MM.1S (cell line): Measurements from ENCODE around the gene PHKA2.

Source experiments
- DNase-seq: peaks from one replicate; pipeline ENCODE4 v3.0.0-alpha.2; 2015
- H2AFZ ChIP-seq: fragments of 300-600 bp; sonication (generic); 2 replicates; pipeline ENCODE4 v1.6.0; 2016; ENCODE audit warnings: antibody characterized with exemption, low read length
- H3F3A ChIP-seq: fragments of 300-600 bp; sonication (generic); 2 replicates; pipeline ENCODE4 v1.6.1; 2016; ENCODE audit warnings: mild to moderate bottlenecking, antibody characterized with exemption, low read length, moderate library complexity, mixed read lengths; ENCODE audit not compliant: insufficient read depth
- H3K27ac ChIP-seq: fragments of 300-600 bp; sonication (generic); 2 replicates; pipeline ENCODE4 v1.5.1; 2016; ENCODE audit warnings: mild to moderate bottlenecking, low read length
- H3K27me3 ChIP-seq: fragments of 300-600 bp; sonication (generic); replicated peaks from 2 replicates; pipeline ENCODE4 v1.6.0; 2016; ENCODE audit warnings: low read length; ENCODE audit not compliant: insufficient read depth
- H3K36me3 ChIP-seq: fragments of 300-600 bp; sonication (generic); replicated peaks from 2 replicates; pipeline ENCODE4 v1.6.1; 2016; ENCODE audit warnings: mild to moderate bottlenecking, low read length, mixed read lengths; ENCODE audit not compliant: insufficient read depth
- H3K4me1 ChIP-seq: fragments of 300-600 bp; sonication (generic); 2 replicates; pipeline ENCODE4 v1.6.1; 2016; ENCODE audit warnings: low read length, mixed read lengths
- H3K4me2 ChIP-seq: fragments of 300-600 bp; sonication (generic); 2 replicates; pipeline ENCODE4 v1.6.0; 2016; ENCODE audit warnings: low read depth, low read length
- H3K4me3 ChIP-seq: fragments of 300-600 bp; sonication (generic); 2 replicates; pipeline ENCODE4 v1.5.1; 2016; ENCODE audit warnings: low read length, mixed read lengths
- H3K79me2 ChIP-seq: fragments of 300-600 bp; sonication (generic); 2 replicates; pipeline ENCODE4 v1.6.1; 2016; ENCODE audit warnings: mixed run types, low read length, mixed read lengths
- H3K9ac ChIP-seq: fragments of 300-600 bp; sonication (generic); 2 replicates; pipeline ENCODE4 v1.6.1; 2016; ENCODE audit warnings: low read length, mixed read lengths
- H3K9me2 ChIP-seq: fragments of 300-600 bp; sonication (generic); replicated peaks from 2 replicates; pipeline ENCODE4 v1.6.1; 2016; ENCODE audit warnings: mild to moderate bottlenecking, low read length, mixed read lengths; ENCODE audit not compliant: insufficient read depth
- H3K9me3 ChIP-seq: fragments of 300-600 bp; sonication (generic); replicated peaks from 2 replicates; pipeline ENCODE4 v1.6.1; 2016; ENCODE audit warnings: mild to moderate bottlenecking, low read length, mixed read lengths; ENCODE audit not compliant: insufficient read depth
- H4K20me1 ChIP-seq: fragments of 300-600 bp; sonication (generic); 2 replicates; pipeline ENCODE4 v1.6.1; 2016; ENCODE audit warnings: mild to moderate bottlenecking, low read length, moderate library complexity, mixed read lengths; ENCODE audit not compliant: insufficient read depth
- CTCF ChIP-seq: fragments of 300-600 bp; sonication (generic); IDR thresholded peaks from 2 replicates; pipeline ENCODE4 v1.5.1; 2016; ENCODE audit warnings: antibody characterized with exemption, low read length, mixed read lengths
- EZH2 ChIP-seq: fragments of 300-600 bp; sonication (generic); optimal IDR thresholded peaks from 2 replicates; pipeline ENCODE3; 2017; ENCODE audit warnings: low read depth, mild to moderate bottlenecking, antibody characterized with exemption, low read length, mixed read lengths
- EZH2phosphoT487 ChIP-seq: fragments of 300-600 bp; sonication (generic); IDR thresholded peaks from 2 replicates; pipeline ENCODE4 v1.6.1; 2018; ENCODE audit warnings: antibody characterized with exemption, low read length

Gene PHKA2

GRCh38 chrX:18885328-18886004, 98.4 kb downstream of the PHKA2 start:
- H3K79me2 ChIP-seq: no peaks in the 10 kb centered on the region
- no peaks in the 10 kb centered on the region for H3K9me2 ChIP-seq
- H3K27ac ChIP-seq: peak overlapping the region; percentile 96
- peaks cover 22% of the 10 kb centered on the region for H3K4me1 ChIP-seq
- H4K20me1 ChIP-seq: no peaks in the 10 kb centered on the region
- peak overlapping the region; percentile 35 for H2AFZ ChIP-seq
- TF ChIP-seq EZH2phosphoT487 (no peak), CTCF (no peak), EZH2 (no peak)
- H3K27me3 ChIP-seq: no peaks in the 10 kb centered on the region
- peak overlapping the region; percentile 69 for H3K4me3 ChIP-seq
- H3K9me3 ChIP-seq: no peaks in the 10 kb centered on the region
- H3F3A ChIP-seq: peaks cover 16% of the 10 kb centered on the region
- DNase-seq: peak; percentile 70
- H3K36me3 ChIP-seq: no peaks in the 10 kb centered on the region
- peak overlapping the region; percentile 85 for H3K4me2 ChIP-seq
- H3K9ac ChIP-seq: peak overlapping the region; percentile 70

- Histone ChIP-seq H3K36me3 (no peaks in the 10 kb centered on the region), H4K20me1 (no peaks in the 10 kb centered on the region), H3F3A (peaks cover 16% of the 10 kb centered on the region), H3K4me3 (peak overlapping the region; percentile 69; the same call in 1 of the 2 replicates), H3K79me2 (no peaks in the 10 kb centered on the region), H3K9me2 (no peaks in the 10 kb centered on the region), H3K27ac (peak overlapping the region; percentile 96), H3K4me2 (peak overlapping the region; percentile 85; the same call in 1 of the 2 replicates), H3K9ac (peak overlapping the region; percentile 70; the same call in 1 of the 2 replicates), H2AFZ (peak overlapping the region; percentile 35; the same call in 1 of the 2 replicates), H3K4me1 (peaks cover 22% of the 10 kb centered on the region), H3K27me3 (no peaks in the 10 kb centered on the region), H3K9me3 (no peaks in the 10 kb centered on the region)
- DNase-seq: no peak
- TF ChIP-seq EZH2phosphoT487: no peak
- TF ChIP-seq EZH2: no peak
- TF ChIP-seq CTCF: no peak
Measured at GRCh38 chrX:18884916-18885315, 99.0 kb downstream of the PHKA2 start.

GRCh38 chrX:18883961-18884765, 99.8 kb downstream of the PHKA2 start:
- TF ChIP-seq CTCF (no peak), EZH2 (no peak), EZH2phosphoT487 (no peak)
- no peak overlapping the region for H2AFZ ChIP-seq
- peak overlapping the region; percentile 85; the same call in 1 of the 2 replicates for H3K4me2 ChIP-seq
- DNase-seq: no peak
- peaks cover 22% of the 10 kb centered on the region for H3K4me1 ChIP-seq
- no peak overlapping the region for H3K9ac ChIP-seq
- H3K27ac ChIP-seq: peak overlapping the region; percentile 96; the same call in 1 of the 2 replicates
- H3K4me3 ChIP-seq: no peak overlapping the region
- no peaks in the 10 kb centered on the region for H3K79me2 ChIP-seq
- H3F3A ChIP-seq: peaks cover 16% of the 10 kb centered on the region
- H4K20me1 ChIP-seq: no peaks in the 10 kb centered on the region
- H3K27me3 ChIP-seq: no peaks in the 10 kb centered on the region
- no peaks in the 10 kb centered on the region for H3K9me2 ChIP-seq
- no peaks in the 10 kb centered on the region for H3K9me3 ChIP-seq
- no peaks in the 10 kb centered on the region for H3K36me3 ChIP-seq
